ENCODE data around the gene RAB37. TPM values are rescaled to one million over a fixed set of nuclear protein-coding genes. Genes with fewer than 3 reads are reported as not detected.

The RAB37 gene
- total RNA-seq, 1 experiment from 2014 or later: 2.5 TPM

GRCh38 chr17:74743755-74744154 is 6.7 kb downstream of the RAB37 start:
- Histone ChIP-seq H3K4me1 (ENCODE audit: insufficient read depth, low read length) (peaks cover 15% of the 10 kb centered on the region), H3T11ph (ENCODE audit: low read length) (no peak overlapping the region), H3K79me2 (ENCODE audit: insufficient read depth, low read length) (no peaks in the 10 kb centered on the region), H3K27ac (ENCODE audit: insufficient read length, low read depth, low read length) (no peak overlapping the region), H2BK15ac (ENCODE audit: low read depth, low read length) (no peak overlapping the region), H2BK120ac (ENCODE audit: low read depth, low read length, poor library complexity, severe bottlenecking) (no peak overlapping the region), H2AFZ (ENCODE audit: low read length) (no peak overlapping the region), H4K20me1 (ENCODE audit: control insufficient read depth, insufficient read depth, insufficient read length) (no peaks in the 10 kb centered on the region), H3K56ac (ENCODE audit: insufficient read length, low read depth, low read length) (no peak overlapping the region), H2BK12ac (ENCODE audit: insufficient read length, low read depth, low read length) (no peak overlapping the region), H3K14ac (ENCODE audit: insufficient read depth, low read length) (no peak overlapping the region), H3K18ac (ENCODE audit: insufficient read length, low read depth, low read length) (no peak overlapping the region), H2BK5ac (ENCODE audit: insufficient read length, low read length) (no peak overlapping the region), H4K5ac (ENCODE audit: insufficient read length, low read depth, low read length) (no peak overlapping the region), H2AK5ac (ENCODE audit: insufficient read length, low read length) (no peak overlapping the region), H4K91ac (ENCODE audit: insufficient read length, low read depth, low read length) (no peak overlapping the region), H3K23me2 (ENCODE audit: insufficient read length, low read depth, low read length, poor library complexity, severe bottlenecking) (peaks cover 3% of the 10 kb centered on the region), H3K9me3 (ENCODE audit: control insufficient read depth, low read depth, low read length) (no peaks in the 10 kb centered on the region), H3K4me2 (ENCODE audit: insufficient read depth, insufficient read length, low read length) (no peak overlapping the region), H3K9ac (ENCODE audit: extremely low read depth, insufficient read length, low read length) (no peak overlapping the region), H2BK20ac (ENCODE audit: low read depth, low read length, poor library complexity, severe bottlenecking) (no peak overlapping the region), H3K27me3 (ENCODE audit: insufficient read depth, low read length) (no peaks in the 10 kb centered on the region), H4K8ac (replicated peaks; ENCODE audit: insufficient read length, low read depth, low read length) (no peak overlapping the region), H3K79me1 (ENCODE audit: insufficient read depth, low read depth, low read length, poor library complexity, severe bottlenecking) (no peaks in the 10 kb centered on the region), H3K4ac (ENCODE audit: low read depth, low read length) (no peak overlapping the region), H3K23ac (ENCODE audit: insufficient read length, low read depth, low read length) (no peak overlapping the region)
- H3K27ac Mint-ChIP-seq: no peak overlapping the region; a peak in 1 of 7 replicates
- no peak overlapping the region for H3K4me3 Mint-ChIP-seq
- H3K4me1 Mint-ChIP-seq: peaks cover 33 to 35% of the 10 kb centered on the region in 2 experiments
- H3K9me3 Mint-ChIP-seq: no peaks in the 10 kb centered on the region; a peak in 1 of 5 replicates
- no peak for DNase-seq
- peaks cover 19% of the 10 kb centered on the region for H3K27me3 Mint-ChIP-seq (ENCODE audit: low read depth)
- no CpG with 5 or more reads among the region's 2 CpGs for WGBS (ENCODE audit: extremely low coverage, insufficient read length, low lambda C conversion rate)
- H3K36me3 Mint-ChIP-seq (ENCODE audit: insufficient read depth in 1 of 3, low read depth in 3 of 3): no peaks in the 10 kb centered on the region; a peak in 1 of 7 replicates
- no peak for TF ChIP-seq CTCF (conservative IDR thresholded peaks at IDR 0.05)

Measured in H9 (cell line).